ENCODE measurements around the gene TMEM225B. TPM values are rescaled to one million over a fixed set of nuclear protein-coding genes. Genes with fewer than 3 reads are reported as not detected.

The TMEM225B gene
- total and polyA plus RNA-seq, 2 of the 4 experiments (the other 2 are of a cell fraction), result 0.32 to 0.54 TPM

DNA sequence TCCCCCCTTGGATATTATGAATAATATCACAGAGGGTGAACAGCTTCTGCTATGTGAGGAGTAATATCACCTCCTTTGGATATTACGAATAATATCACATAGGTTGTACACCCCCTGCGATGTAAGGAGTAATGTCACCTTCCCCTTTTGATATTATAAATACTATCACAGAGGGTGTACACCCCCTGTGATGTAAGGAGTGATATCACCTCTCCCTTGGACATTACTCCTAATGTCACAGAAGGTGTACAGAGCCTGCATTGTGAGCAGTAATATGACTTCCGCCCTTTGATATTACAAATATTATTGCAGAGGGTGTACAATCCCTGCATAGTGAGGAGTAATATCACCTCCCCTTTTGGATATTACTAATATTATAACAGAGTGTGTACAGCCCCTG, 9.2 kb upstream of the TMEM225B start:
- H2BK20ac ChIP-seq (ENCODE audit: low read depth, low read length), result no peak overlapping the region
- H3K9me1 ChIP-seq (ENCODE audit: insufficient read depth, low read length), result no peaks in the 10 kb centered on the region
- H3K4ac ChIP-seq (ENCODE audit: low read depth, low read length), result no peak overlapping the region
- H3K4me2 ChIP-seq (ENCODE audit: low read depth, low read length), result no peak overlapping the region
- ChIA-PET CTCF (no interaction called here), POLR2A (ENCODE audit: unreplicated experiment) (no interaction called here)
- H3K56ac ChIP-seq (ENCODE audit: extremely low read depth, insufficient read depth, low read length), result no peak overlapping the region
- H4K20me1 ChIP-seq (ENCODE audit: insufficient read depth, low read length), result no peaks in the 10 kb centered on the region
- H4K8ac ChIP-seq (ENCODE audit: low read depth in 2 of 2, low read length in 2 of 2), result no peak overlapping the region
- no peak overlapping the region for H3K9ac ChIP-seq (ENCODE audit: low read depth, low read length)
- no peak overlapping the region for H2BK15ac ChIP-seq (ENCODE audit: low read depth, low read length)
- no peak overlapping the region for H3K4me3 ChIP-seq (ENCODE audit: insufficient read depth, low read depth, low read length)
- no peaks in the 10 kb centered on the region for H3K4me1 ChIP-seq (ENCODE audit: control insufficient read depth, insufficient read depth, low read length)
- intact Hi-C loops (cut with micrococcal nuclease) (no loop called here), in situ Hi-C loops (cut with MboI; ENCODE audit: low sequenced_read_pairs) (no loop called here), dilution Hi-C loops (cut with HindIII; ENCODE audit: low sequenced_read_pairs, unreplicated experiment) (no loop called here)
- H3K36me3 ChIP-seq (ENCODE audit: control insufficient read depth, insufficient read depth, low read length), result no peaks in the 10 kb centered on the region
- no peak overlapping the region for H2AK5ac ChIP-seq (ENCODE audit: low read depth, low read length)
- no peaks in the 10 kb centered on the region for H3K27me3 ChIP-seq (ENCODE audit: control insufficient read depth, insufficient read depth, low read length)
- H2BK120ac ChIP-seq (ENCODE audit: low read depth, low read length), result no peak overlapping the region
- BruUV-seq (replicated peaks), result no TSS peak
- no peak overlapping the region for H4K91ac ChIP-seq (ENCODE audit: insufficient read depth, low read depth, low read length)
- H2AFZ ChIP-seq (replicated peaks; ENCODE audit: low read length, poor library complexity), result no peak overlapping the region
- WGBS, 2 experiments (ENCODE audit: extremely low coverage in 2 of 2, insufficient read length in 1 of 2), result no CpG with 5 or more reads among the region's 3 CpGs
- no peak overlapping the region for H3K18ac ChIP-seq (ENCODE audit: low read depth, low read length)
- H3K23ac ChIP-seq (ENCODE audit: low read depth, low read length), result no peak overlapping the region
- no peak overlapping the region for H3K27ac ChIP-seq (ENCODE audit: insufficient read depth, low read length)
- no peak overlapping the region for H2BK5ac ChIP-seq (ENCODE audit: low read depth, low read length, poor library complexity, severe bottlenecking)
- H2AK9ac ChIP-seq (replicated peaks; ENCODE audit: low read depth, low read length, poor library complexity), result no peak overlapping the region
- H3K14ac ChIP-seq (replicated peaks; ENCODE audit: low read depth, low read length), result no peak overlapping the region
- H3K9me3 ChIP-seq (ENCODE audit: control insufficient read depth, insufficient read depth, low read length), result no peaks in the 10 kb centered on the region
- H3K79me1 ChIP-seq (ENCODE audit: low read depth in 1 of 2, low read length in 2 of 2), result no peaks in the 10 kb centered on the region
- no peak overlapping the region for H4K5ac ChIP-seq (ENCODE audit: low read depth, low read length)
- TF ChIP-seq CHD1 (IDR thresholded peaks at IDR 0.05; ENCODE audit: low read depth, low read length) (no peak), POLR2A (IDR thresholded peaks at IDR 0.05; ENCODE audit: low read depth, low read length) (no peak), MAZ (IDR thresholded peaks at IDR 0.05; ENCODE audit: borderline replicate concordance, low read depth, low read length) (no peak), RFX5 (IDR thresholded peaks at IDR 0.05; ENCODE audit: low read depth, low read length) (no peak), USF2 (IDR thresholded peaks at IDR 0.05; ENCODE audit: low read depth, low read length) (no peak), CEBPB (IDR thresholded peaks at IDR 0.05; ENCODE audit: low read depth, low read length) (no peak), SMC3 (IDR thresholded peaks at IDR 0.05; ENCODE audit: low read depth, low read length) (no peak), RAD21 (IDR thresholded peaks at IDR 0.05; ENCODE audit: low read length) (no peak), ELK1 (IDR thresholded peaks at IDR 0.05; ENCODE audit: borderline replicate concordance, low read depth, low read length) (no peak), NFE2L2 (IDR thresholded peaks at IDR 0.05; ENCODE audit: low read depth, low read length) (no peak), MXI1 (IDR thresholded peaks at IDR 0.05; ENCODE audit: borderline replicate concordance, low read depth, low read length) (no peak), BHLHE40 (IDR thresholded peaks at IDR 0.05; ENCODE audit: low read depth, low read length) (no peak), MAFK (IDR thresholded peaks at IDR 0.05; ENCODE audit: low read depth, low read length) (no peak), CTCF (conservative IDR thresholded peaks at IDR 0.05; ENCODE audit: low read depth, low read length) (no peak), FOS (IDR thresholded peaks at IDR 0.05; ENCODE audit: low read depth, low read length) (no peak), RCOR1 (IDR thresholded peaks at IDR 0.05; ENCODE audit: insufficient replicate concordance, low read length) (no peak)
- DNase-seq, result no peak
- no peak for ATAC-seq (ENCODE audit: low read depth)

Measured in IMR-90 (cell line).